HG03066 (cell line): ENCODE results near the gene TRIM63.
A peak's percentile ranks its signal among the peaks of the same experiment; 100 is the strongest.

ENCODE experiments used
- ATAC-seq: cut with Tn5 transposase; IDR thresholded peaks from one replicate; pipeline ENCODE4 v1.9.1; 2021; ENCODE audit warnings: low read depth; ENCODE audit not compliant: unreplicated experiment

Gene TRIM63

DNA sequence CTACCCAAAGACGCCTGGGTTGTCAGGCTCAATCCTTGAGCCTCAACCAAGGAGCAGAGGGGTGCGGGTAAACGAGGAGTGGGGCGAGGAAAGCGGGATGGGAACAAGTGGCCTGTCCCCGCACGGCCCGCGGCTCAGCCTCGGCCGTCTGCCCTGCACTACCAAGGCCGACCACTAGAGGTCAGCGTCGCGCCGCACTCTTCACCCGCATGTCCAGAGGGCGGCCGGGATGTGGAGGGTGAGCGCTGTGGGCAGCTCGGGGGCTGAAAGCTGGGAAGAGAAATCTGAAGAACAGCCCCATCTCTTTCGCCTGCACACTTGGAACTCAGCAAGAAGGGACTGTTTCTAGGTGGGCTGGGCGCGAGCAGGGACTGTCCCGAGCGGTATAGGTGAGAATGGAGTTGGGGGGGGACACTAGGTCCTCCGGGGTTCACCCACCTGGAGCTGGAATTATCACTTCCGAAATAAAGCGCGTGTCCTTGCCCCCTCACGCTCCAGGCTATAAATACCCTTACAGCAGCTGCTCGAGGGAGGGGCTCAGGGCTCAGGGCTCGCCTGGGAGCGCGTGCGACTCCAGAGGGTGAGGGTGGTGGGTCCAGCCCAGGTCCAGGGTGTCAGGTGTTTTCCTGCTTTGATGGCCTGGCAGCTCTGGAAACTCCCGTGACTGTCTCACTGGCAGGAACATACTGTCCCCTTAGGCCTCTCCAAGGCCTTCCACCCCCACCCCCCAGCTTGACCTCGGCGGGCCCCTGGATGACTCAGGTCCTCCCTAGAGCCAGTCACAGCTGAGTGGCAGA, 31.3 kb downstream of the TRIM63 start:
- peak; percentile 64 for ATAC-seq

DNA sequence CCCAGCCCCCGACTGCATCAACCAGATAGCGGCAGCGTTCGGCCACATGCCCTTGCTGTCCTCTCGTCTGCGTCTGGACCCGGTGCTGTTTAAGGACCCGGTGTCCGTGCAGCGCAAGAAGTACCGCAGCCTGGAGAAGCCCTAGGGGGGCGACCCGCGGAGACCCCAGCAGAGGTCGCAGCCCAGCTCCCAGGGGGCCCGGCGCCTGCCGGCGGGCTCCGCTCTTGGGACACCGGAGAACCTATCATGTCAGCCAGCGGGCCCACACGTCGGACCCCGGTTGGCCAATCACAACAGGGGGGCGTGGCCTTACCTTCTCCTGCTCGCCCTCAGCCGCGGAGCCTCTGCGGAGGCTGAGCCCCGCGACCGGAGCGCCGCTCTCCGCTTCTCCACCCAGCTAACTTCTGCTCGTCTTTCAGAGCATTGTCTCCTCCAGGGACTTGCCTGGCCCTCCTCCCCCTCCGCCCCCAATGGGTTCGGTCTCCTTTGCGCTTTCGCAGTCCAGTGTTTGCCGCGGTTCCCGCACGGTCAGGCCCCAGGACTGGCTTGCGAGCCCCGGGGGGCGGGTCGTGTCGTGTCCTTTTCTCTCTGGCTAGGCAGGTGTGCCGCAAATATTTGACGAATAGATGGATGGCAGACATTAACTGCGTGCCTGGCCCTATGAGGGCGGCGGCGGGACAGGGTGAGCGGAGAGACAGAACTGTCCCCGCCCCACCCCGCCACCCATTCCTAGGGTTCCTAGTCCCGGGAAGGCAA, 32.0 kb downstream of the TRIM63 start:
- peak; percentile 84 for ATAC-seq

DNA sequence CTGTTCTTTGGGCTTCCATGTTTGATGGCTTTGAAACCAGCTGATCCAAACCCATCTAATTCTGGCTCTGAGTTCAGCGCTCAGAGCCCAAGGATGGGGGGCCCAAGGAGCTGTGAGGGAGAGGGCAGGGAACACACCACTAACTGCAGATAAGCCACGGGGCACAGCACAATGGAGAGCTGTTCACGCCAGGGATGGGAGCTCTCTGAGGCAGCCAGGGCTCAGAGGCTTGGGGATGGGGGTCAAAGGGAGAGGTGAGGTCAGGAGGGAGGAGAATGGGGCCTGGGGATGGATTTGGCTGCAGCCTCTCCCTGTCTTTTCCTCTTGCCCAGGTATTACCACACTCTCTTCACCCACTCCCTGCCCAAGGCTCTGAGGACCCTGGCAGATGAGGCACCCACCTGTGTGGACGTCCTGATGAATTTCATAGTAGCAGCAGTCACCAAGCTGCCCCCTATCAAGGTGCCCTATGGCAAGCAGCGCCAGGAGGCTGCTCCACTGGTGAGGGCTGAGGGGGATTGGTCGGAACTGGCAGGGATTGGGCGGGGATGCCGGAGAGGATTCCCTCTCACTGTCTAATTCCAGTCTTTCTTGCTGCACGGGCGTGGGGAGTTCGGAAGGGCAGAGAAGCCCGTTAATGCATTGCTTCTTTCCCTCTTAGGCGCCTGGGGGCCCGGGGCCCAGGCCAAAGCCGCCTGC, 32.8 kb downstream of the TRIM63 start:
- no peak for ATAC-seq

DNA sequence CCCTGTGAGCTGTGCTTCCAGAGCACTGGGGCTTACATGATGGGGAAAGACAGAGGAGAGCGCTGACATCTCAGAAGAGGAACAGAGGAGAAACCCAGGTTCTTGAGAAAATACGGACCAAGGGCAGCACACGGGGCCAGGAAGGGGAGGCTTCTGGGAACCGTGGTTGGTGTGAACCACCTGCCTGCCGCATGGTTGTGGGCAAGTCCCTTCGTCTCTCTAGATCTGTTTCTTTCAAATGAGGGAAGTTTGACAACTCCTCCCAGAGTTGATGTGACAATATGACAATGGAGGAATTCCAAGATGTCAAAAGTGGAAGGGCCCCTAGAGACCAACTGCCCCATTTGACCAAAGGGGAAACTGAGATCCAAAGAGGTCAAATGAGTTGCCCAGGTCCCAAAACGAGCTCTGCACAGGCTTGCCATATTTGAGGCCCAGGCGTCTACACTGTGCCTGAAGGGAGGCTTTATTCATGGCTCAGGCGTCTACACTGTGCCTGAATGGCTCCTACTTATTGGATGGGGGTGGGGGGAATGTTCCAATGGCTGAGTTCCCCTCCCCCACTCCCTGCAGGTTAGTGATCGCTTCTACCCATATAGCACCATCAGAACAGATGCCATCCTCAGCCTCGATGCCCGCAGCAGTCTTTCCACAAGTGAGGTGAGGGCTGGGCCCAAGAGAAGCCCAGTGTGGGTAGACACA, 34.6 kb downstream of the TRIM63 start:
- ATAC-seq: no peak

DNA sequence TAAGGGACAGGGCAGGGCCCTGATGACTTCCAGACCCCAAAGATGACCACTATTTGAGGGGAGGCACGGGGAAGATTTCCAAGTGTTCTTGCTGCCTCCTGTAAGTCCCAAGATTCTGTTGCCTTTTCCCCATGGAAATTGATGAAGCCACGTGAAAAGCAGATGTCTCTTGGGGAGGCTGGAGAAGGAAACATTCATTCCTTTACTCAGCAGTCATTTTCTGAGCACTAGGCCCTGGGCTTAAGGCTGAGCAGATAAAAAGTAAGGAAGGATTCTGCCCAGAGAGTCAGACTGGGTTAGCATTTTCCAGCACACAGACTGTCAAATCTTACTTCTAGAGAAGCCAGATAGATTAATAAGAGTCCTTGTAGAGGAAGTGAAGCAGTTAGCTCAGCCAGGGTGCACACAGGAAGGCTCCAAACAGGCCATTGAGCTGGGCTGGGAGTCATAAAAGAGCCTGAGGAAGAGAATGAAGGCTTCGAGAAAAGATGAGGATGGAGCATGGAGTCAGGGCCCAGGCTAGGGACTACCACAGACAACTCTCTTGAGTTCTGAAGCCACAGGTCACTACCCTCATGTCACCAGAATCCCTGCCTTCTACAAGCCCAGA, 35.7 kb downstream of the TRIM63 start:
- ATAC-seq: no peak

DNA sequence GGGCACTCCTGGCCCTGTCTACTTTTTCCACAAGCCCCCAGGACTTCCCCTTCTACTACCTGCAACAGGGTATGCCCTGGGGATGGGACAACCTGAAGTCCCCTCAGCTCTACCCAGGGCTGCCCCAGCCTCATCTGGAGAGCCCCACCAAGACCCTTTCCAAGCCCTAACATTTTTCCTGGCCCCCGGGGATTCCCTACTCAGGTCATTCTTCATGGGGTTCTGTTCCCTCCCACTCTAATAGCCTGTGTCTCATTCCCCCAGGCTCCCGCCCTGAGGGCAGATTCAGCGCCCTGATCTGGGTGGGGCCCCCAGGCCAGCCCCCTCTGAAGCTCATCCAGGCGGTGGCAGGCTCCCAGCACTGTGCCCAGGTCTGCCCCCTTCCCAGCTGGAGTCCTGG, 36.2 kb downstream of the TRIM63 start:
- ATAC-seq: no peak

DNA sequence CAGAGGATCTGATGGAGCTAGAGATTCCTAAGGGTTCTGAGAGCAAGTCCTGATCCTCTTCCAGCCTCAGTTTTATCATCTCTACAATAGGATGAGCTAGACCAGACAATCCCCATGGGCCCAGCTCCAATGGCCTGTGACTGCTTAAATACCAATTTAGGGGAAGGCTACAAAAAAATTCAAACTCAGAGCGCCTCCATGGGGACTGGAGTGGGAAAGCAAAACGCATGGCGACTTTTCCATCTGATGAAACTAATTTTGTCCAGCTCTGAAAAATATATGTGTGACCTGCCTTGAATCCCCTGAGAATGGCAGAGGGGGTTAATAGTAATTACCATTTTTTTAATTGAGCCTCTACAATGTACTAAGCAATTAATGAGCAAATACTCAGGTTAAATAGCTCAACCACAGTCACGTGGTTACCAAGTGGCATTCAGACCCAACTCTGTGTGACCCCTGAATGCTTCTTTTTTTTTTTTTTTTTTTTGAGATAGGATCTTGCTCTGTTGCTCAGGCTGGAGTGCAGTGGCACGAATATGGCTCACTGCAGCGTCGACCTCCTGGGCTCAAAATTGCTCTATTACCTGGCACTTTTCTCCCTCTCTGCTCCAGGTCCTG, 37.5 kb downstream of the TRIM63 start:
- ATAC-seq: no peak

DNA sequence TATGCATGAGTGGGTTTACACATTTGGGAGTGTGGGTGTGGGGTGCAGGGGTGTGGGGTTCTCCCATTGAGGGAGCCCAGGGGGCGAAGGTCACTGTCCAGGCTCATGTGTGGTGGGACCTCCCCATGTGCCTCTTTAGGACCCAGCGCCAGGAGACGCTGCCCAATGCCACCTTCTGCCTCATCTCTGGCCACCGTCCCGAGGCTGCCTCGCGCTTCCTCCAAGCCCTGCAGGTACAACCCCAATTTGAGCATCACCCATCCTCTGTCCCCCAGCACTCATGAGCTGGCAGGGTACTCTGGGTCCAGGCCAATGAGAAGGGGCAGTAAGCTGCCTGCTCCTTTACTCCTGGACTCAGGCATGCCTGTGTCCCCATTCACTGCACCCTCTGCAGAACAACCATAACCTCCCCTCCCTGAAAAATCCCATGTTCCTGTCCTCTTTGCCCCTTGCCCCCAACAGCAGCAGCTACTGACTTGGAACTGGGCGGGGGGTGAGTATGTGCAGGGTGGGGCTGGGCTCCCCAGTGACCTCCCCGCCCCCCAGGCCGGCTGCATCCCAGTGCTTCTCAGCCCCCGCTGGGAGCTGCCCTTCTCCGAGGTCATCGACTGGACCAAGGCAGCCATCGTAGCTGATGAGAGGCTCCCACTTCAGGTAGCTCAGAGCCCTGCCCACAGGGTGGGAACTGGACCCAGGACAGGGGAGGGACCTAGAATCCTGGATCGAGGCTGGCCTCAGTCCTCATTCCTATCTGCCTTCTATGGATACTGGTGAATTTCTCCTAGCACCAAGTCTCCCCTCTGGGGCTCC, 38.2 kb downstream of the TRIM63 start:
- no peak for ATAC-seq

DNA sequence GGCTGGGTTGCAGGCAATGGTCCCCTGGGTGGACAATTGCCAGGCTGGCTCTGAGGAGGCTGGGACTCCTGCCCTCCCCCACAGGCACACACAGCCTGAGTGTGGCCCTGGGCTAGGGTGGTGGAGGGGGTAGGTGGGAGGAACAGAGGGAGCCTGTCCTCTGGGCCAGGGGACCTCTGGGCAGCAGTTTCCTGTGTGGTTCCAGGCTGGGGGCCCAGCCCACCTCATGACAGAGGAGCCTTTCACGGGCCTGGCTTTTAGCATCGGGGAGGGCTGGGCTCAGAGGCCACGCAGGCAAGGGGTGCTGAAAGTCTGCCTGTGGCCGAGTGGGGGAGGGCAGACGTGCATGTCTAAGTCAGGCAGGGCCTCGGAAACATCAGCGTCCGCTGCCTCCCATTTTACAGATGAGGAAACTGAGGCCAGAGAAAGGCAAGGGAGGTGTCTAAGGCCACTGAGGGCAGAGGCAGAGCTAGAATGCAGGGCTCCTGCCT, 38.9 kb downstream of the TRIM63 start:
- no peak for ATAC-seq

DNA sequence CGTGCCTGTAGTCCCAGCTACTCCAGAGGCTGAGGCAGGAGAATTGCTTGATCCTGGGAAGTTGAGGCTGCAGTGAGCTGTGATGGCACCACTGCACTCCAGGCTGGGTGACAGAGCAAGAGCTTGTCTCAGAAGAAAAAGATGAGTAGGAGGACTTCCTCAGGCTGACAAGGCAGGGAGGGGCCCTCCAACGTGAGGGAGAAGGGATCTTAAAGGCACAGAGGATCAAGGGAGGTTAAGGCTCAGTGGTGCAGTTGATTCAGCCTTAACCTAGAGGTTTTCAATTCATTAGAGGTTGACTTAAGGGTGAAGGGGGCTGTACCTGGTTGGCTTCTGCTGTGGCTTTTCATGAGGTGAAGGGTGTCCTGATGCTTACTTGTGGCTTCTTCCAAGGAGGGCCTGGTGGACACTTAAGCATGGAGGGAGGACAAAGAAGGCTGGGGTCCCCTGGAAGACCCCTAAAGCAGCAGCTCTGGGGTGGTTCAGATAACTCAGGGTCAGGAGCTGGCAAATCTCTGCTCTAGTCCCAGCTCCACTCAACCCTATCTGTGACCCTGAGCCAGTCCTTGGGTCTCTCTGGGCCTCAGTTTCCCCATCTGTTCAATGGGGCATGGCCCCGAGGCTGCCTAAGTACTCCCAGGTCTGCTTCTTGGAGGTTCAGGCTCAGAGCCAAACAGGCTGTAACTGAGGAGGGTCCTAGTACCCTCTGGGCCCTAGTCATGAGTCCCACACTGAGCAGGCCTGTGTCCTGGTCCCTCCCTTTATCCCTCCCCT, 39.5 kb downstream of the TRIM63 start:
- no peak for ATAC-seq

DNA sequence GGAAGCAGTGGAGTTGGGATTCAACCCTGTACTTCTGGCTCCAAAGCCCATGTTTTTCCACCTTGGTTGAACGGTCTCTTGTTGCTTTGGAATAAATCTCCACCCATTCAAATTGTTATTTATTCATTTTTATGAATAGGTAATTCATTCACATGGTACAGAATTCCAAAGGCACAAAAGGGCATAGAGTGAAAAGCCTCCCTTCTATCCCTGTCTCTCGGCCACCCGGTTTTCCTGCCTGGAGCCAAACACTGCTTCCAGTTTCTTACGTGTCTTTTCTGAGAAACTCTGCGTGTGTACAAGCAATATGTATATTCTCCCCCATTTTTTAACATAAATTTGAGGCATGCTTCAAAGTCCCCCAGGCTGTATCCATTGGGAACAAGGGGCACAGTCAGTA, 41.9 kb downstream of the TRIM63 start:
- ATAC-seq: no peak

DNA sequence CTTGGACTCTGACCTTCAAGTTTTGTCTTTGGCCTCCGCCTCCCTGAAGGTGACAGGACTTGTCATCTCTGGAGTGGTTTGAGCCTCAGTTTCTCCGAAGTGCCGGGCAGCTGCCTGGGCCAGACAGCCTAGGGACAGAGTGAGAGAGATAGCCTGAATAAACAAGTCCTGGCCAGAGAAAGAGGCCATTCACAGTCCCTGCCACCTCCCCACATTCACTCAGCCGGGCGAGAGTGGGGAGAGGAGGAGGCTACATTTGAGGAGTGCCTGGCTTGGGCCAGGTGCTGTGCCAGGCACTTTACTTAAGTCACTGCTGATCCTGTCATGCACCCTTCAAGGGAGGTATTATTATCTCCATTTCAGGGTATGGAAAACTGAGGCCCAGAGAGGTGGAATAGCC, 42.4 kb downstream of the TRIM63 start:
- no peak for ATAC-seq

DNA sequence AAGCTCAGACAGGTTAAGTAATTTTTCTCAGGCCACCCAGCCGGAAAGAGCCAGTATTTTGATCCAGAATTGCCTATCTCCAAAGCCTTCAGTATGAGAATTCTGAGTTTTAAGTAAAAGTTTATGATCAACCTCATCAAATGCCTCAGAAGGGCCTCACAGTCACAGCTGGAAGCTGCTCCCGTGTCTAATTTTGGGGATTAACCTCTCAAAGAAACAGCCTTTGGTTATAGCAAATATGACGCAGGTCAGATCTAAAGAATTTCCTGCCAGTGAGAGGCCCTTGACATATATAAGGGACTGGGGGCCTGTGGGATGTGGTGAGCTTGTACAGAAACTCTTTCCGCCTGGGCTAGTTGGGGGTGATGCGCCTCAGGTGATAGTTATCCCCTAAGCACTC, 43.6 kb downstream of the TRIM63 start:
- no peak for ATAC-seq

DNA sequence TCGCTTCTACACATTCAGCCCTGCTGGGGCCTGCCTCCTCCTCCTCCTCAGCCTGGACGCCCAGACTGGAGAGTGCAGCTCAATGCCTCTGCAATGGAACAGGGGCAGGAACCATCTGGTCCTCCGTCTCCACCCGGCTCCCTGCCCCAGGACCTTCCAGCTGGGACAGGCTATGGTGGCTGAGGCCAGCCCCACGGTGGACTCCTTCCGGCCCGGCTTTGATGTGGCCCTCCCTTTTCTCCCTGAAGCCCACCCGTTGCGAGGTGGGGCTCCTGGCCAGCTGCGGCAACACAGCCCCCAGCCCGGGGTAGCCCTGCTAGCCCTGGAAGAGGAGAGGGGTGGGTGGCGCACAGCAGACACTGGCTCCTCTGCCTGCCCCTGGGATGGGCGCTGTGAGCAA, 44.4 kb downstream of the TRIM63 start:
- no peak for ATAC-seq

DNA sequence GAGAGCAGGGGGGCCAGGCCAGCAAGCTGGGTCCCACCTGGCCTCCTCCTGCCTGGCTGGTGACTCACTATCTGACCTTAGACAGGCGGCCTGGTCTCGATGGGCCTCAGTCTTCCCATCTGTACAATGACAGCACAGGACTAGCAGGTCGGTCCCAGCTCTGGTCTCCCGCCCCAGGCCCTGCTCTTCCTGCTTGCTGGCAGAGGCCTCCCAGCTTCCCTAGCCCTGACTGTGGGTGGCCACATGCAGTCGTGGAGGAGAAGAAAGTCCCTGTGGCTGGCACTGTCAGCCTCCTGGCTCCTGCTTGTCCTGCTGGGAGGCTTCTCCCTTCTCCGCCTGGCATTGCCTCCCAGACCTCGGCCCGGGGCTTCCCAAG, 45.0 kb downstream of the TRIM63 start:
- no peak for ATAC-seq

DNA sequence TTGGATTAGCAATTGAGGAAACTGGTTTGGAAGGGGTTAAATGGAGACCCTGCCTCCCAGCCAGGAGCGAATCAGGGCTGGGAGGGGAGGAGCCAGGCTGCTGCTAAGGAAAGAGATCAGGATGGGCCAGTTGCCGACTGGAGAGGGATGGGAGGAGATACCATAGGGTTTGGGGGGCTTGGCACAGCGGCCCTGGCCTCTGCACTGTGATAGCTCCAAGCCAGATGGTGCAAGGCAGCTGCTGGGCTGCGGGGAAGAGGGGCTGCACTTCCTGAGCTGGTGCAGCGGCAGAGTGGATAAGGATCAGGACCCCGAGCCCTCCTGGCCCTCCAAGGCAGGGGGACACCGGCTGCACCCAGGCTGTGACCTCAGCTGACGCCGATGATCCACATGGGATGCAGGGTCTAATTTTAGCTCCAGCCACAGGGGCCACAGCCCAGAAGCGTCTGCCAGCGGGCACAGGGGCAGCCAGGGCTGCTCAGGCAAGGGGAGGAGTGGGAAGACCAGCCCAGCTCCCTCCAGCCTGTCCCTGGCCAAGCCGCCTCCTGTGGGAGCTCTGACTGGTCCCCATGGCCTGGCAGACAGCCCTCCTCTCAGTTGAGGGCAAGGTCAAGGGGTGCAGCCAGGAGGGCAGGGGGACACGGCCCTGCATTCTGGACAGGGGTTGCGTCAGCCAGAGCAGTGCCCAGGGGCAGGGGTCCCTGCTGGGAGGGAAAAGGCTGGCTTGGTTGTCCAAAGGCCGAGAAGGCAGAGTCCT, 45.6 kb downstream of the TRIM63 start, which contains the start of gene EXTL1:
TSS of gene EXTL1 (plus strand) at position 129 of the 757 bp plus-strand sequence. CDS start 872 bp downstream, outside the sequence.
- ATAC-seq: no peak

DNA sequence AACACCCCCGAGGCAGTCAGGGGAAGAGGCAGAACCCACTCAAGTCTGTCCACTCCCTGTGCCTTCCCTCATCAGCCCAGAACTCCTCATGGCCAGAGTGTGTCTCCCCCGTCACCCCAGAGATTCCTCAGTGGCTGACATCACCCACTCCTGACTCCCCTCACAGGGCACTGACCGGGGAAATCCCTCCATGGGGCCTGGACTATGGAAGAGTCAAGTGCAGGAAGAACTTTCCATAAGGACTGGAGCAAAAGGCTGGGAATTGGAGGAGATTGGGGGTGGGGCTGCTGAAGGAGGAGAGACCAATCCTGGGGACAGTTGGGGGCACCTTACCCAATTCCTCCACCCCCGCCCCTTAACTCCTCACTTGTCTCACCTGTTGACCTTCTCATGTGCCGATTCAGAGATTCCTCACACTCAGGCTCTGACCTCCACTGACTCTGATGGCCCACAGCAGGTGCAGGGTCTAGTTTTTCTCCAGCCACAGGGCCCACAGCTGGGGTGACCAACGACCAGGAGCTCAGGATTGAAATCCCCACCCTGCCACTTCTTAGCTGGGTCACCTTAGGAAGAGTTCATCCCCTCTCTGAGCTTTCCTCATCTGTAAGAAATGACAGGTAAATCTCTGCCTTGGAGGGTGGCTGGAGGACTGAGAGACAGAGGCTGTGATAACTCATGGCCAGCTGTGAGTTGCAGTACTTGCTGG, 46.3 kb downstream of the TRIM63 start:
- no peak for ATAC-seq
